Keratinocyte (primary cell): ENCODE measurements around the gene INPP5A.

Source experiments
- EZH2 ChIP-seq: IDR thresholded peaks from one replicate; pipeline ENCODE4 v1.6.1; 2012; ENCODE audit warnings: inconsistent platforms, mild to moderate bottlenecking, low read length, moderate library complexity
- TF ChIP-seq, protein P1 (sequence below), 3 experiments: IDR thresholded peaks in 1 of 3; conservative IDR thresholded peaks in 1 of 3; optimal IDR thresholded peaks in 1 of 3; 2 replicates in 2 of 3; 3 replicates in 1 of 3; pipeline versions ENCODE3 to v1.5.1; 2011; ENCODE audit warnings: low read length in 3 of 3, mild to moderate bottlenecking in 3 of 3, moderate library complexity in 2 of 3, control low read depth in 1 of 3, inconsistent platforms in 1 of 3; ENCODE audit not compliant: insufficient read depth in 2 of 3; ENCODE audit errors: extremely low read depth in 1 of 3

DNA sequence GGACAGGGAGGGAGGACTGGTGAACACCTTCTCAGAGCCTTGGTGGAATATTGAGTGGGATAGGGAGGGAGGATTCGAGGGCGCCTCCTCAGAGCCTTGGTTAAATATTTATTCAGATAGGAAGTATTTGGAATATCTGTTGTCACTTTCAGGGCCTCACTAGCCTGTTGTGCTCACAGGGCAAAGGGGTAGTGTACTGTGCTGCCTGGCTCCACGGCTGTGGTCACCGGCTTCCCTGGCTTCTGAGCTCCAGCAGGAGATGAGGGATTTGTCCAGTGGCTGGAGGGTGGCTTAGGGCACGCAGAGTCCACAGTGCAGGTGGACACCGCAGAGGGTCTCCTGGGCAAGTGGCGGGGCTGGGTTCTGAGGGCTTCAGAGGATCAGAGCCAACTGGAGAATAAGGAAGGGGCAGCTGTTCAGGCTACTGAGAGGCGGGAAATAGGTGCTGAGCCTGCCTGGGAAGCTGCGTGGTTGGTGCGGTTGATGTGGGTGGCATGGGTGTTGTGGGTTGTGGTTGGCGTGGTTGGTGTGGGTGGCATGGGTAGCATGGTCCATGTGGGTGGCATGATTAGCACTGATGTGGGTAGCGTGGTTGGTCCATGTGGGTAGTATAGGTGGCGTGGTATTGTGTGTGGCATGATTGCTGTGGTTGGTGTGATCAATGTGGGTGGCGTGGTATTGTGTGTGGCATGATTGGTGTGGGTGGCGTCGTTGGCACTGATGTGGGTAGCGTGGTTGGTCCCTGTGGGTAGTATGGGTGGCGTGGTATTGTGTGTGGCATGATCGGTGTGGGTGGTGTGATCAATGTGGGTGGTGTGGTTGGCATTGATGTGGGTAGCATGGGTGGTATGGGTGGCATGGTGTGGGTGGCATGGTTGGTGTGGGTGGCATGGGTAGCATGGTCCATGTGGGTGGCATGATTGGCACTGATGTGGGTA lies 16.7 kb downstream of the INPP5A start:
- TF ChIP-seq, protein P1, sequence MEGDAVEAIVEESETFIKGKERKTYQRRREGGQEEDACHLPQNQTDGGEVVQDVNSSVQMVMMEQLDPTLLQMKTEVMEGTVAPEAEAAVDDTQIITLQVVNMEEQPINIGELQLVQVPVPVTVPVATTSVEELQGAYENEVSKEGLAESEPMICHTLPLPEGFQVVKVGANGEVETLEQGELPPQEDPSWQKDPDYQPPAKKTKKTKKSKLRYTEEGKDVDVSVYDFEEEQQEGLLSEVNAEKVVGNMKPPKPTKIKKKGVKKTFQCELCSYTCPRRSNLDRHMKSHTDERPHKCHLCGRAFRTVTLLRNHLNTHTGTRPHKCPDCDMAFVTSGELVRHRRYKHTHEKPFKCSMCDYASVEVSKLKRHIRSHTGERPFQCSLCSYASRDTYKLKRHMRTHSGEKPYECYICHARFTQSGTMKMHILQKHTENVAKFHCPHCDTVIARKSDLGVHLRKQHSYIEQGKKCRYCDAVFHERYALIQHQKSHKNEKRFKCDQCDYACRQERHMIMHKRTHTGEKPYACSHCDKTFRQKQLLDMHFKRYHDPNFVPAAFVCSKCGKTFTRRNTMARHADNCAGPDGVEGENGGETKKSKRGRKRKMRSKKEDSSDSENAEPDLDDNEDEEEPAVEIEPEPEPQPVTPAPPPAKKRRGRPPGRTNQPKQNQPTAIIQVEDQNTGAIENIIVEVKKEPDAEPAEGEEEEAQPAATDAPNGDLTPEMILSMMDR (optimal IDR thresholded peaks at IDR 0.05 in 1 of 3, IDR thresholded peaks at IDR 0.05 in 1 of 3, conservative IDR thresholded peaks at IDR 0.05 in 1 of 3; ENCODE audit: extremely low read depth in 1 of 3, insufficient read depth in 2 of 3, low read length in 3 of 3): no peak
- TF ChIP-seq EZH2: no peak
